Measurements from ENCODE around the gene TSPOAP1. TPM values are rescaled to one million over a fixed set of nuclear protein-coding genes. Genes with fewer than 3 reads are reported as not detected.

TSPOAP1 gene
- total and polyA plus RNA-seq, 10 of the 15 experiments (the other 5 are each of a cell fraction or from before 2014, with no cell fraction given), result 0.58 to 16.4 (median 4.2) TPM; not detected in 1

DNA sequence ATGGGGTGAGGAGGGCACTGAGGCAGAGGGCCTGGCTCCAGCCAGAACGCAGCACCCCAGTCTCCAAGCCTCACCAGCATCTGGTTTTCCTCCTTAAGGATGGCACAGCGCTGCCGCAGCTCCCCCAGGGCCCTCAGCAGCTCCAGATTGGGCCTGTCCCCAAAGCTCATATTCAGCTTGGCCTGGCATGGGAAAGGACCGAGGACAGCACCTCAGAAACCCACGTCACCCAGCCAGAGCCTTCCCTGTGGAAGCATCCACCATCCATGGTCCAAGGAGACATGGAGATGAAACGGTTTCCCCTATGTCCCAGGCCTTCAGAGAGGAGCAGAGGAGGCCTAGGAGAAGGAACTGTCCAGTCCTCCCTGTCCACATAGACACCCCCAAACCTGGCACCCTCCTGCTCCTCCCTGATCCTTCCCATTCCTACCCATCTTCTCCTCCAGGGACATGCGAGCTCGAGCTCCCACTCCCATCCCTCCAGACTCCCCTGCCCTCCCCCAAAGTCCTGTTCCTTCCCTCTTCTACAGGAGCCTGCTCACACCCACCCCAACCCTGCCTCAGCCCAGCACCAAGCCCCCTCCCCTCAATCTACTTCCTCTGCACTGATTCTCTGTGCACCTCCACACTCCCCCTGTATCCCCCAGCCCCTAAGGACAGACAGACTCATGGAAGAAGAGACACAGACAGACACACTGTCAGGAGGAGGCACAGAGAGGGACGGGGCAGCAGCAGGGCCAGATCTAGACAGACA, 1.8 kb downstream of the TSPOAP1 start (continued):
- TF ChIP-seq, protein P1, sequence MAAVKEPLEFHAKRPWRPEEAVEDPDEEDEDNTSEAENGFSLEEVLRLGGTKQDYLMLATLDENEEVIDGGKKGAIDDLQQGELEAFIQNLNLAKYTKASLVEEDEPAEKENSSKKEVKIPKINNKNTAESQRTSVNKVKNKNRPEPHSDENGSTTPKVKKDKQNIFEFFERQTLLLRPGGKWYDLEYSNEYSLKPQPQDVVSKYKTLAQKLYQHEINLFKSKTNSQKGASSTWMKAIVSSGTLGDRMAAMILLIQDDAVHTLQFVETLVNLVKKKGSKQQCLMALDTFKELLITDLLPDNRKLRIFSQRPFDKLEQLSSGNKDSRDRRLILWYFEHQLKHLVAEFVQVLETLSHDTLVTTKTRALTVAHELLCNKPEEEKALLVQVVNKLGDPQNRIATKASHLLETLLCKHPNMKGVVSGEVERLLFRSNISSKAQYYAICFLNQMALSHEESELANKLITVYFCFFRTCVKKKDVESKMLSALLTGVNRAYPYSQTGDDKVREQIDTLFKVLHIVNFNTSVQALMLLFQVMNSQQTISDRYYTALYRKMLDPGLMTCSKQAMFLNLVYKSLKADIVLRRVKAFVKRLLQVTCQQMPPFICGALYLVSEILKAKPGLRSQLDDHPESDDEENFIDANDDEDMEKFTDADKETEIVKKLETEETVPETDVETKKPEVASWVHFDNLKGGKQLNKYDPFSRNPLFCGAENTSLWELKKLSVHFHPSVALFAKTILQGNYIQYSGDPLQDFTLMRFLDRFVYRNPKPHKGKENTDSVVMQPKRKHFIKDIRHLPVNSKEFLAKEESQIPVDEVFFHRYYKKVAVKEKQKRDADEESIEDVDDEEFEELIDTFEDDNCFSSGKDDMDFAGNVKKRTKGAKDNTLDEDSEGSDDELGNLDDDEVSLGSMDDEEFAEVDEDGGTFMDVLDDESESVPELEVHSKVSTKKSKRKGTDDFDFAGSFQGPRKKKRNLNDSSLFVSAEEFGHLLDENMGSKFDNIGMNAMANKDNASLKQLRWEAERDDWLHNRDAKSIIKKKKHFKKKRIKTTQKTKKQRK (IDR thresholded peaks at IDR 0.05; ENCODE audit: low read depth, low read length), result no peak
- TF ChIP-seq POU2F2 (IDR thresholded peaks at IDR 0.05; ENCODE audit: borderline replicate concordance, low read depth, low read length) (peak; percentile 49; the same call in 2 of the 3 replicates), HCFC1 (IDR thresholded peaks at IDR 0.05; ENCODE audit: low read length) (no peak)

DNA sequence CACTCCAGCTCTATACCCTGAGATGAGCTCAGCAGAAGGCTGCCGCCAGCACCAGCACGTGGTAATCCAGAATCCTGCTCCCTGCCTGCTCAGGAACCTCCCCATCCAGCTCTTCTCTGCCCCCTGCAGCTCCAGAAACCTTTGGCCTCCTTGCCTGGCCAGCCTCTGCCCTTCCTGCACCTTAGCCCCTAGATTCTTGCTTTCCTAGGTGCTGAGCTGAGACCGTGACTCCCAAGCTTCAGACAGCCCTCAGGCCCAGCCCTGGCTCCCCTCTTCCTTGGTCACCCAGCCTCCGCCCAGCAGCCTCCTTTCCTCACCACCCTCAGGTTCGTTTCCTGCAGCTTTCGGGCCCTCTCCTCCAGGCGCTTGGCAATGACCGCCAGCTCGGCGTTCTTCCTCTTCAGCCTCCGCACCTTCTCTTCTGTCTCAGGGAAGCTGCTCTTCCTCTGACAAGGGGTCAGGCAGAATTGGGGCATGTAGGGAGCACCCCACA, 2.6 kb downstream of the TSPOAP1 start:
- no TSS peak for BruUV-seq (replicated peaks)
- in situ Hi-C loops (cut with MboI) (no loop called here), intact Hi-C loops (cut with micrococcal nuclease; ENCODE audit: unreplicated experiment) (no loop called here)
- CTCF ChIA-PET, result interaction anchor here (1.2 to 4.0 kb wide), 6 partner anchors 9 to 126 kb away, joined by 3 to 51 read pairs (median 15); partner anchors contain the start of gene RNF43
- FAIRE-seq (no peak), ATAC-seq (no peak), DNase-seq (ENCODE audit: low read depth, low spot score) (no peak)
- RAD21 ChIA-PET (ENCODE audit: unreplicated experiment), result interaction anchor here (0.7 to 3.6 kb wide), 5 partner anchors 9 to 26 kb away, joined by 3 to 40 read pairs (median 5); partner anchors contain the start of gene SUPT4H1
- Histone ChIP-seq H3K4me2 (ENCODE audit: control insufficient read depth, insufficient read depth) (no peak overlapping the region), H3K9ac (ENCODE audit: control insufficient read depth, insufficient read depth, low read length) (no peak overlapping the region), H3K4me1 (ENCODE audit: control insufficient read depth, insufficient read depth, low read length) (peaks cover 18% of the 10 kb centered on the region), H3K27ac (ENCODE audit: control insufficient read depth, insufficient read depth) (no peak overlapping the region), H4K20me1 (ENCODE audit: control insufficient read depth, insufficient read depth) (no peaks in the 10 kb centered on the region), H3K79me2 (ENCODE audit: control insufficient read depth, insufficient read depth, low read length) (peaks cover 25% of the 10 kb centered on the region), H2AFZ (ENCODE audit: control insufficient read depth, low read depth, low read length) (no peak overlapping the region), H3K36me3 (ENCODE audit: control insufficient read depth in 2 of 2, insufficient read depth in 2 of 2, low read length in 1 of 2) (peaks cover 4 to 9% of the 10 kb centered on the region in 2 experiments), H3K27me3 (replicated peaks in 1 of 2; ENCODE audit: control insufficient read depth in 2 of 2, insufficient read depth in 2 of 2, low read length in 1 of 2) (no peaks in the 10 kb centered on the region; a peak in 1 of 4 replicates), H3K4me3 (no peak overlapping the region), H3K9me3 (replicated peaks; ENCODE audit: control insufficient read depth, insufficient read depth, low read length) (no peaks in the 10 kb centered on the region)
- POLR2A ChIA-PET, result interaction anchor here (1.0 to 8.4 kb wide), 6 partner anchors 8 to 90 kb away, joined by 3 to 77 read pairs (median 4); partner anchors contain the start of gene SUPT4H1
- SMC1A ChIA-PET (ENCODE audit: uncharacterized antibody, unreplicated experiment), result interaction anchor here (0.5 to 3.8 kb wide), 10 partner anchors 8 to 1567 kb away, joined by 3 to 40 read pairs (median 4); partner anchors contain the start of genes RNF43, RPS6KB1 and TUBD1
- WGBS (ENCODE audit: insufficient coverage, insufficient replicate concordance, low lambda C conversion rate, missing lambda C conversion rate), result 92% methylated on average over 11 of the region's 11 CpGs
- TF ChIP-seq SMAD5 (IDR thresholded peaks at IDR 0.05; ENCODE audit: low read depth) (0 out of 2 replicates have a peak, but pooled peaks have one; percentile 9), POLR2AphosphoS5 (IDR thresholded peaks at IDR 0.05; ENCODE audit: low read length) (peak; percentile 16; the same call in 1 of the 2 replicates)
- TF ChIP-seq, protein P2, sequence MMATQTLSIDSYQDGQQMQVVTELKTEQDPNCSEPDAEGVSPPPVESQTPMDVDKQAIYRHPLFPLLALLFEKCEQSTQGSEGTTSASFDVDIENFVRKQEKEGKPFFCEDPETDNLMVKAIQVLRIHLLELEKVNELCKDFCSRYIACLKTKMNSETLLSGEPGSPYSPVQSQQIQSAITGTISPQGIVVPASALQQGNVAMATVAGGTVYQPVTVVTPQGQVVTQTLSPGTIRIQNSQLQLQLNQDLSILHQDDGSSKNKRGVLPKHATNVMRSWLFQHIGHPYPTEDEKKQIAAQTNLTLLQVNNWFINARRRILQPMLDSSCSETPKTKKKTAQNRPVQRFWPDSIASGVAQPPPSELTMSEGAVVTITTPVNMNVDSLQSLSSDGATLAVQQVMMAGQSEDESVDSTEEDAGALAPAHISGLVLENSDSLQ (IDR thresholded peaks at IDR 0.05), result no peak

All from GM12878 (cell line).